IMR-90 (cell line): ENCODE results near the gene PLEKHH2. TPM values are rescaled to one million over a fixed set of nuclear protein-coding genes. Genes with fewer than 3 reads are reported as not detected.

Experiments used
- ATAC-seq: fragments of 200-7000 bp; cut with Tn5 transposase; 2 replicates; pipeline ENCODE4 v1.9.1; 2020; ENCODE audit warnings: low read depth, mild to moderate bottlenecking, moderate library complexity
- Bru-seq: library from RNA; stranded (reverse); fragments of 400-500 nt; gene quantifications from one replicate; lab custom pipeline; 2021; lab: Mats Ljungman, UMichigan
- BruChase-seq, 2 experiments: library from RNA; stranded (reverse); fragments of 400-500 nt; gene quantifications; one replicate each; lab custom pipeline; 2021; lab: Mats Ljungman, UMichigan
- BruUV-seq: library from RNA; stranded (reverse); fragments of 400-500 nt; replicated peaks from 2 replicates; lab custom pipeline; 2021; lab: Mats Ljungman, UMichigan
- CTCF ChIA-PET: fragments of 300-600 bp; formaldehyde crosslinking; extraction: SDS; loops from one replicate; lab custom pipeline; 2021; ENCODE audit warnings: antibody characterized with exemption; lab: Yijun Ruan, JAX
- POLR2A ChIA-PET: fragments of 300-600 bp; sonication (Branson Sonifier 250); formaldehyde crosslinking; loops from one replicate; lab custom pipeline; 2022; ENCODE audit warnings: antibody characterized with exemption; ENCODE audit not compliant: unreplicated experiment; lab: Charles Lee
- DNase-seq: peaks from one replicate; pipeline ENCODE4 v3.0.0; 2013
- H2AFZ ChIP-seq: replicated peaks from 2 replicates; pipeline ENCODE3; 2013; ENCODE audit warnings: low read length, mild to moderate bottlenecking; ENCODE audit not compliant: poor library complexity
- H2AK5ac ChIP-seq: 2 replicates; pipeline ENCODE4 v1.6.1; 2013; ENCODE audit warnings: low read depth, low read length, inconsistent platforms
- H2AK9ac ChIP-seq: replicated peaks from 2 replicates; pipeline ENCODE3; 2013; ENCODE audit warnings: mild to moderate bottlenecking, low read depth, low read length, moderate library complexity; ENCODE audit not compliant: poor library complexity
- H2BK120ac ChIP-seq: 2 replicates; pipeline ENCODE4 v1.6.1; 2013; ENCODE audit warnings: low read depth, low read length, inconsistent platforms
- H2BK15ac ChIP-seq: 3 replicates; pipeline ENCODE4 v1.6.1; 2013; ENCODE audit warnings: low read depth, low read length, inconsistent platforms
- H2BK20ac ChIP-seq: 2 replicates; pipeline ENCODE4 v1.6.1; 2013; ENCODE audit warnings: low read depth, mild to moderate bottlenecking, inconsistent platforms, low read length, moderate library complexity
- H2BK5ac ChIP-seq: 2 replicates; pipeline ENCODE4 v1.6.1; 2013; ENCODE audit warnings: mild to moderate bottlenecking, low read depth, low read length, inconsistent platforms; ENCODE audit not compliant: poor library complexity, severe bottlenecking
- H3K14ac ChIP-seq: replicated peaks from 2 replicates; pipeline ENCODE4 v1.6.1; 2013; ENCODE audit warnings: low read depth, low read length, inconsistent platforms
- H3K18ac ChIP-seq: 2 replicates; pipeline ENCODE4 v1.6.1; 2013; ENCODE audit warnings: low read depth, low read length, control low read depth
- H3K23ac ChIP-seq: 2 replicates; pipeline ENCODE4 v1.6.1; 2013; ENCODE audit warnings: low read depth, low read length, inconsistent platforms
- H3K27ac ChIP-seq: 2 replicates; pipeline ENCODE4 v1.5.1; 2013; ENCODE audit warnings: mild to moderate bottlenecking, control low read depth, low read length; ENCODE audit not compliant: insufficient read depth
- H3K27me3 ChIP-seq: 2 replicates; pipeline ENCODE4 v1.6.1; 2013; ENCODE audit warnings: low read length; ENCODE audit not compliant: control insufficient read depth, insufficient read depth
- H3K36me3 ChIP-seq: 2 replicates; pipeline ENCODE4 v1.6.1; 2013; ENCODE audit warnings: low read length, mixed read lengths; ENCODE audit not compliant: control insufficient read depth, insufficient read depth
- H3K4ac ChIP-seq: 2 replicates; pipeline ENCODE4 v1.6.1; 2013; ENCODE audit warnings: low read depth, low read length, inconsistent platforms
- H3K4me1 ChIP-seq: 2 replicates; pipeline ENCODE4 v1.6.1; 2013; ENCODE audit warnings: low read length, mixed read lengths; ENCODE audit not compliant: control insufficient read depth, insufficient read depth
- H3K4me2 ChIP-seq: 2 replicates; pipeline ENCODE4 v1.6.1; 2013; ENCODE audit warnings: low read depth, mild to moderate bottlenecking, control low read depth, low read length, moderate library complexity
- H3K4me3 ChIP-seq: 2 replicates; pipeline ENCODE4 v1.5.1; 2013; ENCODE audit warnings: low read depth, mild to moderate bottlenecking, control low read depth, low read length, moderate library complexity; ENCODE audit not compliant: insufficient read depth
- H3K56ac ChIP-seq: 2 replicates; pipeline ENCODE4 v1.6.1; 2013; ENCODE audit warnings: low read length, inconsistent platforms; ENCODE audit not compliant: insufficient read depth; ENCODE audit errors: extremely low read depth
- H3K79me1 ChIP-seq, 2 experiments: 2 replicates each; pipeline ENCODE4 v1.6.1; 2013; ENCODE audit warnings: low read length in 2 of 2, inconsistent platforms in 1 of 2, low read depth in 1 of 2
- H3K9ac ChIP-seq: 2 replicates; pipeline ENCODE4 v1.6.1; 2013; ENCODE audit warnings: low read depth, low read length, control low read depth
- H3K9me1 ChIP-seq: 2 replicates; pipeline ENCODE4 v1.6.1; 2013; ENCODE audit warnings: low read length, inconsistent platforms; ENCODE audit not compliant: insufficient read depth
- H3K9me3 ChIP-seq: 2 replicates; pipeline ENCODE4 v1.6.1; 2013; ENCODE audit warnings: low read length; ENCODE audit not compliant: control insufficient read depth, insufficient read depth
- H4K20me1 ChIP-seq: 2 replicates; pipeline ENCODE4 v1.6.1; 2013; ENCODE audit warnings: low read length, inconsistent platforms; ENCODE audit not compliant: insufficient read depth
- H4K5ac ChIP-seq: 2 replicates; pipeline ENCODE4 v1.6.1; 2013; ENCODE audit warnings: mild to moderate bottlenecking, low read depth, low read length, control low read depth
- H4K8ac ChIP-seq, 2 experiments: 2 replicates each; pipeline ENCODE4 v1.6.1; 2013; ENCODE audit warnings: low read depth in 2 of 2, low read length in 2 of 2, control low read depth in 1 of 2, inconsistent platforms in 1 of 2
- H4K91ac ChIP-seq: 2 replicates; pipeline ENCODE4 v1.6.1; 2013; ENCODE audit warnings: low read depth, low read length, inconsistent platforms; ENCODE audit not compliant: insufficient read depth
- FOS ChIP-seq: fragments of 150-350 bp; IDR thresholded peaks from 2 replicates; pipeline ENCODE4 v1.6.1; 2016; ENCODE audit warnings: low read depth, low read length
- MAZ ChIP-seq: IDR thresholded peaks from 2 replicates; pipeline ENCODE4 v1.6.1; 2012; ENCODE audit warnings: low read depth, mild to moderate bottlenecking, low read length, improper control_type of control experiment, moderate library complexity, borderline replicate concordance
- MXI1 ChIP-seq: IDR thresholded peaks from 2 replicates; pipeline ENCODE4 v1.6.1; 2012; ENCODE audit warnings: low read depth, mild to moderate bottlenecking, low read length, moderate library complexity, borderline replicate concordance
- WGBS, 2 experiments: methylation state at CpG; one replicate each; pipeline versions ENCODE4 v1.1.5 to v1.1.7; 2013; ENCODE audit warnings: missing lambda C conversion rate in 2 of 2; ENCODE audit not compliant: insufficient read length in 1 of 2; ENCODE audit errors: extremely low coverage in 2 of 2; 5-methylcytosine and 5-hydroxymethylcytosine counted together
- dilution Hi-C: fragments of 300-500 bp; cut with HindIII; formaldehyde crosslinking; loops from one replicate; pipeline ENCODE4 v1.14.3; 2018; ENCODE audit warnings: low sequenced_read_pairs; ENCODE audit not compliant: unreplicated experiment
- in situ Hi-C: fragments of 300-500 bp; cut with MboI; formaldehyde crosslinking; loops from 3 replicates; pipeline ENCODE4 v1.14.3; 2019; ENCODE audit warnings: low sequenced_read_pairs, inconsistent platforms, mixed read lengths
- intact Hi-C: fragments of 100-400 bp; cut with micrococcal nuclease; formaldehyde crosslinking; loops from 2 replicates; pipeline ENCODE4 v1.10.0; 2022
- long read RNA-seq: library from polyadenylated mRNA; unstranded; transcript quantifications from one replicate; pipeline ENCODE4 v2.0.0, GENCODE V29; 2021; ENCODE audit not compliant: unreplicated experiment
- polyA plus RNA-seq, 3 experiments: library from polyadenylated mRNA; depleted of rRNA; stranded (reverse); fragments of >200 nt; gene quantifications; 2 replicates each; pipeline ENCODE4 v1.2.3, GENCODE V29; 2012; ENCODE audit warnings: low replicate concordance in 1 of 3
- total RNA-seq: library from RNA; depleted of rRNA; stranded (reverse); fragments of >200 nt; gene quantifications from 2 replicates; pipeline ENCODE4 v1.2.3, GENCODE V29; 2012; rRNA removed
- TF ChIP-seq, protein P1 (sequence below): fragments of 150-350 bp; IDR thresholded peaks from 2 replicates; pipeline ENCODE4 v1.6.1; 2017; ENCODE audit warnings: mild to moderate bottlenecking, antibody characterized with exemption, low read length, low read depth

The PLEKHH2 gene
- 1.7 and 2.0 TPM in 2 replicates for total RNA-seq
- 2.6 and 3.3 TPM in 2 replicates for polyA plus RNA-seq (2012; rRNA removed)
- polyA plus RNA-seq (2012; cell fraction: cytosol; rRNA removed) = 0.26 and 0.27 TPM in 2 replicates
- 3.3 and 38.6 TPM in 2 replicates for polyA plus RNA-seq (2012; cell fraction: nucleus; rRNA removed; ENCODE audit: low replicate concordance)
- Bru-seq, nascent RNA = percentile 74 among the genes with signal in this experiment
- percentile 79 among the genes with signal in this experiment for BruChase-seq, experiment 1, labeled RNA remaining after a 6-hour chase
- BruChase-seq, experiment 2, labeled RNA remaining after a 2-hour chase = percentile 73 among the genes with signal in this experiment
- long read RNA-seq, partial matches to known transcripts = 3 of 4 reads
- long read RNA-seq, other reads (novel, unspliced or antisense) = 1 of 4 reads

GRCh38 chr2:43637030-43637803 is at the start of gene PLEKHH2:
Gene PLEKHH2, plus strand, starts transcription at chr2:43637260. Its CDS starts 7,414 bp downstream, at chr2:43644674.
- intact Hi-C loops = no loop called here
- peak within 1 kb of the TSS; percentile 81 for H3K4ac ChIP-seq
- peak within 1 kb of the TSS; percentile 83 for H3K14ac ChIP-seq

More at GRCh38 chr2:43637030-43637803, at the start of gene PLEKHH2:
- Histone ChIP-seq H4K5ac (peak within 1 kb of the TSS; percentile 33; the same call in 1 of the 2 replicates), H2BK20ac (peak within 1 kb of the TSS; percentile 52), H2BK5ac (peak within 1 kb of the TSS; percentile 27), H3K27ac (peak within 1 kb of the TSS; percentile 35), H3K27me3 (peaks cover 10% of the 10 kb centered on the region), H2AK5ac (peak within 1 kb of the TSS; percentile 61; the same call in 1 of the 2 replicates), H4K20me1 (no peaks in the 10 kb centered on the region), H4K8ac (peak within 1 kb of the TSS; percentile 56 to 72; a peak in 3 of 4 replicates), H2AK9ac (peak within 1 kb of the TSS; percentile 38), H2AFZ (peak within 1 kb of the TSS; percentile 95), H3K4me2 (peak within 1 kb of the TSS; percentile 97), H3K9ac (peak within 1 kb of the TSS; percentile 47), H2BK120ac (peak within 1 kb of the TSS; percentile 76), H3K18ac (peak within 1 kb of the TSS; percentile 27), H2BK15ac (peak within 1 kb of the TSS; percentile 95; the same call in 1 of the 3 replicates), H3K9me1 (peaks cover 4% of the 10 kb centered on the region; the same call in 1 of the 2 replicates), H3K9me3 (no peaks in the 10 kb centered on the region), H3K79me1 (peaks cover 4 to 8% of the 10 kb centered on the region in 2 experiments; a peak in 2 of 4 replicates), H4K91ac (peak within 1 kb of the TSS; percentile 70), H3K23ac (peak within 1 kb of the TSS; percentile 88), H3K36me3 (no peaks in the 10 kb centered on the region), H3K56ac (peak within 1 kb of the TSS; percentile 8; the same call in 1 of the 2 replicates), H3K4me3 (peak within 1 kb of the TSS; percentile 73), H3K4me1 (peaks cover 7% of the 10 kb centered on the region; the same call in 1 of the 2 replicates)
- ATAC-seq (peak; percentile 99), DNase-seq (peak; percentile 83)
- dilution Hi-C loops = no loop called here
- TF ChIP-seq MXI1 = no peak
- no peak for TF ChIP-seq FOS
- TF ChIP-seq, protein P1, sequence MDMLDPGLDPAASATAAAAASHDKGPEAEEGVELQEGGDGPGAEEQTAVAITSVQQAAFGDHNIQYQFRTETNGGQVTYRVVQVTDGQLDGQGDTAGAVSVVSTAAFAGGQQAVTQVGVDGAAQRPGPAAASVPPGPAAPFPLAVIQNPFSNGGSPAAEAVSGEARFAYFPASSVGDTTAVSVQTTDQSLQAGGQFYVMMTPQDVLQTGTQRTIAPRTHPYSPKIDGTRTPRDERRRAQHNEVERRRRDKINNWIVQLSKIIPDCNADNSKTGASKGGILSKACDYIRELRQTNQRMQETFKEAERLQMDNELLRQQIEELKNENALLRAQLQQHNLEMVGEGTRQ = no peak
- TF ChIP-seq MAZ = peak; percentile 69; the same call in 1 of the 2 replicates
- in situ Hi-C loops = loop anchor here (5.0 kb wide), 1 partner anchor 50 kb away; no protein-coding TSS in a partner anchor
- ChIA-PET POLR2A (no interaction called here), CTCF (interaction anchor here (0.7 kb wide), 1 partner anchor 61 kb away, joined by 3 read pairs; no protein-coding TSS in a partner anchor)
- WGBS, 2 experiments = 0% methylated on average over 35 of the region's 75 CpGs; no CpG with 5 or more reads in 1 of the 2 experiments
- no TSS peak for BruUV-seq
